Right kidney (tissue), 1 donor: ENCODE results near the gene MOB3A.

ENCODE experiments used
- DNase-seq: peaks from one replicate; pipeline ENCODE4 v3.0.0-alpha.2; 2016

The MOB3A gene

DNA sequence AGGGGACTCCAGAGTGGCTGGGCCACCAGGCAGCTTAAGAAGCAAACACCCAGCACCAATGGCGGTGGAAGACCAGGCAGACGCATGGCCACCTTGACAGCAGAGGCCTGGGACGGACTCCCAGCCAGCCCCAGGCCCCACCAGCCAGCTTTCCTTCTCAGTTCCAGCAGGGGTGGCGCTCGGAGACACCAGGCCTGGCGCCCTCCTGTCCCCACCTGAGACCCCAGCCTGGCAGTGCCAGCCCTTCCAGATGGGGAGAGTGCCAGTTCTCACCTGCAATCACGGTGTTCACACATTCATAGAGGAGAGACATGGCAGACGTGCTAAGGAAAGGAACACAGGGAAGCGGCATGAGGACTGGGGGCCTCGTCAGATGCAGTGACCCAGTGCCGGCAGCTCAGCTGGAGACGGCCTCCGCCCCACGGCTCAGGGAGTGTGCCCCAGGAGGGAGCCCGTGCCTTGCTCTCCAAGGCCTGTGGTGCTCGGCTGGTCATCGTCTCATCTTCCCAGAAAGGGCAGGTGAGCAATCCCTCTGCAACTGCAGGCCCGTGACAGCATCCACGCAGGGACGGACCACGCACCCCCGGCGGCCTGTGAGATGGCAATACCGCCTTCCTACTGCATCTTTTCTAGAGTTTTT, 30.9 kb upstream of the MOB3A start:
- DNase-seq = no peak

DNA sequence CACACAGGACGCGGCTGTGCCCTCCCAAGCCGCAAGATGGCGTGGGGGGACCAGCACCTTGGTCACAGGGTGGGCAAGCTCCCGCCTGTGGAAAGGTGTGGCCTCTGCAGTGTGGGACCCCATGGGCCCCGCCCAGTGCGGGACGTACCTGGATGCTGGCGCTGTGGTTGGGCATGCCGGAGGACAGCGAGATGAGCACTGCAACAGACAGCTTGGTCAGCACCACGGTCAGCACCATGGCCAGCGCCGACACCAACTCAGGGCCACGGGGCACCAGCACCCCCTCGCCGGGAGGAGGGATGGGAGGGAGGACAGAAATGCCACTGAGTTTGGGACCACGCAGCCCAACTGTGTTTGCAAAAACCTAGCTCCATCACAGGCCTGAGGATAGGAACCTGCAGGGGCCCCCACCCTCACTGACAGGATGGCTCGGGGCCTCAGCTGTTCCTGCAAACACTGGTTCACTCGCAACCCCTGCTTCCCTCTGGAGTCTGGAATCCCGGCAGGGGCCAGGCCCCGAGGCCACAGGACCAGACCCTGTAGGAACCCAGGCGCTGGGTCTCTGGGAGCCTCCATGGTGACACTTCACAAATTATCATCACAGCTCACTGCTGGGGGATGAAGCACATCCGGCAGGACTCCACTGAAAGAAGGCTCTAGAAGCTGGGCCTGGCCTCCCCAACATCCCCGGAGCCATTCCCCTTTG, 27.7 kb upstream of the MOB3A start:
- no peak for DNase-seq

DNA sequence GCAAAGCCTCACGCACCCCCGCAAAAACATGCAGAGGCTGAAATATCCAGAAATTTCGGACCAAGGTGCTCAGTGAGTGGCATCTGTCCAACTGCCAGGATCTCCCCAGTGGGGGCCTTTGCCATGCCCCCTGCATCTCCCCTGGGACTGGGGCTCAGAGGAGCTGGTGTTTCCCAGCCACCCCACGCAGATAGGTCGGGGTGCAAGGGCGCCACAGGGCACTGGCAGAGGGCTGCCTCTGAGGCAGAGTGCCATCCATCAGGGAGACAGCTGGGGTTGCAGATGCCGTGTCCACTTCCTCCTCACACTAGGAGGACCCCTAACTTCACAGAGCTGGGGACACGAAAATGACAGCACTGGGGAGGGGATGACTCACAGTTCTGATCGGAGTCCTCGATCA, 26.9 kb upstream of the MOB3A start:
- no peak for DNase-seq

DNA sequence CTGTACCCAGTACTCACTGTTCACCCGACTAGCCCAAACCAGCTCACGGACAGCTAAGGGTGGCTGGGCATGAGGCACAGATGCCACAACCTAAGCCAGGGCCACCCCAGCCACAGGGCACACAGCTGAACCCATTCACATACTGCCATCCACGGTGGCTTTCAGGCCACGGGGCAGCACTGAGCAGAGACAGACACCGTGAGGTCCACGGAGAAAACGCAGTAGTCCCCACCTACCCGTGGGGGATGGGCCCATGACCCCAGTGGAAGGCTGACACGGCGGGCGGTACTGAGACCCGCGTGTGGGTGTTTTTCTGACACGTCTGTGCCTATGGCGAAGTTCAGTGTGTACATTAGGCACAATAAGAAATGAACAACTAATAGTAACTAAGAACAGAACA, 26.1 kb upstream of the MOB3A start:
- DNase-seq = no peak

DNA sequence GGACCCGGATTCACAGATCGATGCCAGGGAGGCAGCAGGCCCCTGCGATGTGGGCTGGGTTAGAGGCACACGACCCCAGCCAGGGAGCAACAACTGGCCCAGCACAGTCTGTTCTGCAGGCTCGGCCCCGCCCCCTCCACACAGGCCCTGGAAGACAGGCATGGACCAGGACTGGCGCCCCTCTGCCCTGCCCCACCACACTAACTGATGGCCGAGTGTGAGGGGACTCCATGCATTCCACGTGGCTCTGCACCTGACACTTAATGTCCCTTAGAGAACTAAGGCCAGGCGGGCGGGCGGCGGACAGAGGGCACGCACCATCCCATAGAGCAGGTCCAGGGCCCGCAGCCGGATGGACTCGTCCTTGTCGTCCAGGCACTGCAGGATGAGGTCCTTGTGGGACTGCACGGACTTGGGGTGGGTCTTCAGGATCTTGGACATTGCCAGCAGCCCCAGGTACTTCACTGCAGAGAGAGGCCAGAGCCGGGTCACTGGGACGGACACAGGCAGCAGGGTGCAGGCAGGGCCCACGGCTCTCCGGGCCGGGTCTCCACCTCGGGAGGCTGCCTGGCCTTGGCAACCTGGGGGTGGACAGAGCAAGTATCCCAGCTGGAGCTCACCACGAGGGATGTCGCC, 25.4 kb upstream of the MOB3A start:
- DNase-seq = no peak

DNA sequence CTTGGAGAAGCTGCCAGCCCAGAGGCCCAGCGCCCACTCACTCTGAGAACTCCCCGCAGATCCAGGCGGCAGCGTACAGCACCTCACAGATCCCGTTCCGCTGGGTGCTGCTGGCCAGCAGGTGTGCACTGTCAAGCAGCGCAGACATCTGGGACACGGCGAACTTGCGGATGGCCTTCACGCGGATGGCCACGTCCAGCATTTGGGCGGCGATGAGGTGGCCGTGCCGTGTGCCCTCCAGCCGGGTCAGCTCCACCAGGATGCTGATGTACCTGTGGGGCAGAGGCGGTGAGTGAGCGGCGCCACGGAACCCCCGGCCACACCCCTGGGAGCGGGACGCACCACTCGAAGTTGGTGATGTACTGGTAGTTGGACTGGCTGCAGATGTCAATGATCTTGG, 24.7 kb upstream of the MOB3A start:
- no peak for DNase-seq

DNA sequence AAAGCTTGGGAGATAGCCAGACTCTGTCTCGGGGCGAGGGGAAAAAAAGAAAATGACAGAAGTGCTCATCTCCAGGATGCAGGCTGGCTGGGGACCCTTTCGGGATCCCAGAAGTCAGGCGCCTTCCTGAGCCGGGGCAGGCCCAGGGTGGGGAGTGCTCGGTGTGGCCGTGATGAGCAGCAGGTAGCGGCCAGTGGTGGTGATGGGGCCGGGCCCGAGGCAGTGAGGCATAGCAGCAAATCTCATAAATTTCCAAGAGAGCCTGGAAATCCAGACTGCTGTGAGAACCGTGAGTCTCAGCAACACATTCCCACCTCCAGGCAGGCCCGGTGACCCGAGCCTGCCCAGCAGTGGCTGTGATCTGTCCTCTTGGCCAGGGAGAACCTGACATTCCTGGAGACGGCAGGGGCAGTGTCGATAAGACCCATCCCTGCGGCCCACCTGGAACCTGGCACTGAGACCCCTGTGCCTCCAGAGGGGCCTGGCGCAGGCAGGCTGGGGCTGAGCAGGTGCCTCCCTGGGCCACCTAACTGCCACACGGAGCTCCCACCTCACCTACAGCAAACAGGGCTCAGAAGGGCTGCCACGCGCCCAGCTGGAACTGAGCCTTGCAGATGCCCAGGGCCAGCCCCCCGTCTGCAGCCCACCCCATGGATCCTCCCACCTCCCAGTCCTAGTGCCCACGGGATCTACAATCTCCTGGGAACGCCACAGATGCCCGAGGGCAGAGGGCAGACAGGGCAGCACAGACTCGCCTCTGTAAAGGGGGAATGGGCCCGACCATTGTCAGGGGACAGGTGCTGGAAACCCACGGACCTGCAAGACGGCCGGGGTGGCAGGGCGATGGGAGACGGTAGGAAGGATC, 24.0 kb upstream of the MOB3A start:
- no peak for DNase-seq

DNA sequence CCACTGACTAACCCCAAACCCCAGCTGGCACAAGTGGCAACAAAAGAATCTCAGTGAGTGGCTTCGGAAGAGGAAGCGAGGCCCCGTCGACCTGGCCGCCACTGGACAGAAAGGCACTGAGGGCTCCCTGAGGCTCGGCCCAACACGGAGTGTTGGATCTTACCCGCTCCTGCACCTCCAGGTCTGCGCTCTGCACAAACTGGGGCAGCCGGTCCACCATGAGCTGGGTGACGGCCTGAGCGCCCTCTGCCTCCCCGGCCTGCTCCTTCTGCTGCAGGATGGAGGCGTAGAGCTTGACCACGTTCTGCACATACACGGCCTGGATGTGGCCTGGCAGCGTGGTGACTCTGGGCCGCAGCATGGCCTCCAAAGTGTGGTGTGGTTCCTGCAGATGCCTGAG, 22.3 kb upstream of the MOB3A start:
- DNase-seq = no peak

DNA sequence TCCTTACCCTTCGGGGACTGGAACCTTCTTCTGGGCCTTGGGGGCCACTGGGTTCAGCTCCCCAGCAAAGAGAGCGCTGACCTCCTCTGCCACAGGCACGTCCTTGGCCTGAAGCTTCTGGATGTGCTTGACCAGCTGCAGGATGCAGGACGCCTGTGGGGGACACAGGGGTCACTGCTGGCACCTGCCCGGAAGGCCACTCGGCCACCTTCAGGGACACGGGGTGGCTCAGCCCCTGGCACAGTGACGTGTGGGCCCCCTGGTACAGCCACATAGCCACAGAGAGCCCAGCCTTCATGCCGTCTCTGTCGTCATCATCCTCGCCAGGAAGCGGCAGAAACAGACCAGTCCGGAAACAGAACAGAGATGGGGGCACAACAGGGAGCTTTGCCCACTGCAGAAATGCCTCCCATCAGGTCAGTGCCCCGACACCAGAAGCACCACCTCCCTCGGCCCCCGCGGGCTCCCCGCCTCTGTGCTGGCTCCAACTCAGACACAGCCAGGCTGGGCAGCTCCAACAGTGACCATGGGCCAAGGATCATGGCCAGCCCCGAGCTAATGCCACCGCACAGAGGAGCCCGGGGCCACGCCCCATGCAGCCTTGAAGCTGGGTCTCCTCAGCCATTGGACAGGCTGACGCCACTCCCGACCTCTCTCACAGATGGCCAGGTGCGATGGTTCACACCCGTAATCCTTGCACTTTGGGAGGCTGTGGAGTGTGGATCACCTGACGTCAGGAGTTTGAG, 21.3 kb upstream of the MOB3A start:
- no peak for DNase-seq

DNA sequence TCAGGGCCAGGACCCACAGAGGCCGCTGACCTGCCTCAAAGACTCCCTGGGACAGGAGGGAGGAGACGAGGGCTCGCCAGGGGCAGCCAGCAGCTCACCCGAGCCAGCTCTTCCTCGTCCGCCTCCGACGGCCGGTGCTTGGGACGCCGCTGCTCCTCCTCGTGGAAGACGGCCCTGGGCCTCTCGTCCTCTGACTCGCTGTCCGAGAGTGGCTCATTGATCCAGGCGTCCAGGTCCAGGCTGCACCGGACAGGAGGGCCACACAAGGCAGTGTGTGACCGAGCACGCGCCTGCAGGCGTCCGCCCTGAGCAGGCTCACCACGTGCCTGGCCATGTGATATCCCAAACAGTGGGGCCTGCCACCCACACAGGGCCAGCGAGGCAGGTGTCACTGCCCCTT, 20.4 kb upstream of the MOB3A start:
- DNase-seq = no peak

DNA sequence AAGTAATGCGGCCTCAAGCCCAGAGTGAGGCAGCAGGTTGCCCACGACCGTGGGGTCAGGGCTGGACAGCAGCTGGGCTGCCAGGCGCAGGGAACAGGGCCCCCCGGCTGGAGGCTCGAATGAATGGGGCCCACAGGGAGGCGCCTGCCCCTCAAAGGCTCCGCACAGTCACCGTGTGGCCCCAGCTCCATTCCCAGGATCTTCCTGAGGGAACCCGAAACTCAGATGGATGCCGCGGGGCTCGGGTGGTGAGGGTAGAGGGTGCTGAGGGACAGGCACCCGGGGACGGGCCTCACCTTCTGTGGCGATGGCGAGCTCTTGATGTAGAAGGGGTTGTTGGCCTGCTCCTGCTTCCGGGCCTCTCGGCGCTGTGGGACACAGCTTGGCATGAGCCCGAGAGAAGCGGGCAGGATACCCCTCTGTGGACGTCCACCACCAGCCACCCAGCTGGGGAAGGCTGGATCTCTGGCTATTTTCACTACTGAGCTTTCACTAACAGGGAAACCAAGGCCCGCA, 19.8 kb upstream of the MOB3A start:
- DNase-seq = no peak

DNA sequence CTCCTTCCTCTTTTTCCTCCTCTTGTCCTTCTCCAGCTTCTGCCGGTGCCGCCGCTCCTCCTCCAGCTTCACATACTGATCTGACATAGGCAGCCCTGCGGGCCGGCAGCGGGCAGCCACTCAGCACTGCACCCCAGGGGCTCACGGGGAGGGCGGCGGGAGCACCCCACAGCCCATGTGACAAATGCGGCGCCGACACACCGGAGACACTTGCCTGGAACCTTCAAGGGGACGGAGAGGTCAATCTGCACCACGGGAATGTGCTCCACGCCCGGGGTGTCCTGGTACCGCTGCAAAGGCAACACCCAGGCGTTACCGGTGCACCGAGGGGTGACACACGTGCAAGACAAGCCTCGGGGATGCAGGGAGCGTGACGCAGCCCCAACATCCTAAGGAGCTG, 19.2 kb upstream of the MOB3A start:
- DNase-seq = no peak

DNA sequence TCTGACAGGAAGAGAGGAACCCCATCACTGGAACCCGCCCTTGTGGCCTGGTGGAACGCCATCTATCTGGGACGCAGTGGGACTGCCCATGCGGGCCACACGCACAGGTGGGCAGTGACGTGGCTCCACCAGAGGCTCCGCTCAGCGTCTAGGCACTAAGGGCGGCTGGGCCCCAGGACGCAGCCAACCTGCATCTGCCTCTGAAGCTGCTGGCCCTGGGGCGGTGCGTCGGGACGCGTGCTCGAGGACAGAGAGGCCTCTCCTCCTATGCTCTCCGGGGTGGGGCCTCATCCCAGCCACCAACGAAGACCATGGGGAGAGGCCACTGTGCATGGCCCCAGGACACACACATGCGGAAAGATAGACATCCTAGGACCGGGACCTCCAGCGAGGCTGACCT, 18.7 kb upstream of the MOB3A start:
- DNase-seq = no peak

DNA sequence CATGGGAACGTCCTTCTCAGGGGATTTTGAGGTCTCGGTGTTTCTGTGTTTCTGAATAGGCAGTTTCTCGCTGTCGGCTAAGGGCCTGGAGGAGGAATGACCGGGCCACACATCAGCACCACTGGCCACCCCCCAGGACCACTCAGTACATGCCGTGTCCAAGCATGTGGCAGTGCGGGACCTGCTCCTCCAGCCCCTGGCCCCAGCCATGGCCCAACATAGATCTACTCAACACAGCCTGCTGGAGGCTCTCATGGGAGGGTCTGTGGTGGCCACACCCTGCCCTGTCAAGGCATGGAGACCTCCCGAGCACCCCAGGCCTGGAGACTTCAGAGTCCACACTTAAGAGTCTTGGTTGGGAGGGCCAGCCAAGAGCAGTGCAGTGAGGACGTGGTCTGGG, 18.1 kb upstream of the MOB3A start:
- no peak for DNase-seq

DNA sequence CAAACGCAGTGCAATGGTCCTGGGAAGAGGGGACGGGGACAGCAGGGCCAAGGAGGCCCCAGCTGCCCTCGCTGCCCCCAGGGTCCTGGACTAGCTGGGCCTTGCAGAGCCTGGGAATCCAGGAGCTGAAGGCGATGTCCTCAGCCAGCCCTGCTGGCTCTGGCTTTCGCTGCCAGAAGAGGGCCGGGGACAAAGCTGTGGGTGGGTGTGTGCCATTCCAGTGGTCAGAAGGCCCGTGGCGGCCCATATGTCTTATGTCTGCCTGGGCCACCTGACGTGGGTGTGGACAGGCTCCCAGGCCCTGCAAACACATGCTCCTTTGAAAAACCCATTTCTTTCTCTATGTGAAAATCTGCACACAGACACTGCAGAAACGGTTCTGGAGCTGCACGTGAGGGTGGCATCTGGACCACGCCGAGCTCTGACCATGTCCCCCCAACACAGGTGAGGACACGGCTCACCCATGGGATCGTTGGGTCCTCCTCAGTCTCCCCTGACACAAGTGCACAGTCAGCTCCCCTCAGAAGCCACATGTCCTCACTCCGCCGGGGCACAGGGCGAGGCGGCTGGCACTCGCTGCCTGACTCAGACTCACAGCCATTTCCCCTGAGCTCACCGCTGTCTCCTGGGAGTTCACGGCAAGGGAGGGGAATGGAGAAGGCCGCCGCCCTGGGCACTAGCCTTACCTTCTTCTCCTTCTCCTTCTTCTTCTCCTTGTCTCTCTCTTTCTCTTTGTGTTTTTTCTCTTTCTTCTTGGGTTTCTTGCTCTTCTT, 17.5 kb upstream of the MOB3A start:
- DNase-seq = no peak

DNA sequence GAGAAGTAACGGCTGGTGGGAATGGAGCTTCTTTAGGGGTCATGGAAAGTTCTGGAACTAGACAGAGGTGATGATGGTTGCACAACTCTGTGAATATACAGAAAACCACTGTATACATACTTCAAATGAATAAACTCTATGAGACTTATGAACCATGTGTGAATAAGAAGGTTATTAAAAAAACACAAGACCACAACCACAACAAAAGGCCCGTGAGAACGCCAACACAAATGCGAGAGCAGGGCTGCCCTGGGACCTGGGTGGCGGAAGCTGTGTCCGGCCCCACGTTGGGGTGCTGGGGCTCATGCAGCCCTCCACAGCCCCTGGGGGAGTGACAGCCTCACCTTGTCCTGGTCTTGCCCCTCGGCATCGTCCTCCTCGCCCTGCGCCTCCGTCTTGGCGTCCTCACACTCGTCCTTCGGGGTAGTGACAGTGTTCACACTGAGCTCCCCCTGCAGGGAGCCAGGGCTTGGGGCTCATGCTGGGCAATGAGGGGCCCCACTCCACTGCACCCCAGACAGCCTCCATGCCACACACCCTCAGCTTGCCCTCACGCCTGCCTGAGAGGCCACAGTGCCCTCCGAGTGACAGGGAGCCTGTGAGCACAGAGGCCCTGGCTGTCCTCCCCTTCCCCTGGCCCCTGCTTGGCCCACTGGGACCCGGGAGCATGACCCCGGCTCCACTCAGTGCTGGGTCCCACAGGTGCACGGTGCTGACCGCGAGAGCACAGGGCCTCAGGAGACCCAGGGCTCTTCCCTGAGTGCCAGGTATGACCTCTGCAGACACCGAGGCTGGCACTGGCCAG, 16.6 kb upstream of the MOB3A start:
- DNase-seq = no peak

DNA sequence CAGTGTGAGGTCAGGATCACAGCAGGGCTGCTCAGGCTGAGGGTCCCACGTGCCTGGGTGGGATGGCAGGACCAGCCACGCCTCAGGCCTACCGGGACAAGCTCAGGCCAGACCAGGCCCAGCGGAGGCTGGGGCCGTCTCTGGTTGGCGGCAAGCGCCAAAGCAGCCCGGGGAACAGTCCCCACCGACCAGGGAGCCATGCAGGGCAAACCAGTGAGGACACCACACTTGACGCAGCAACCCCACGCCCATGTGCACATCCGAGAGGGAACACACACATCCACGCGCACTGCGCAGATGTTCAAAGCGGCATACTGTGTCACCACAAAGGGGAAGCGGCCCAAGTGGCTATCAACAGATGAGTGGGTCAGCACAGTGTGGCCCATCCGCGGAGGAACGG, 15.8 kb upstream of the MOB3A start:
- no peak for DNase-seq

DNA sequence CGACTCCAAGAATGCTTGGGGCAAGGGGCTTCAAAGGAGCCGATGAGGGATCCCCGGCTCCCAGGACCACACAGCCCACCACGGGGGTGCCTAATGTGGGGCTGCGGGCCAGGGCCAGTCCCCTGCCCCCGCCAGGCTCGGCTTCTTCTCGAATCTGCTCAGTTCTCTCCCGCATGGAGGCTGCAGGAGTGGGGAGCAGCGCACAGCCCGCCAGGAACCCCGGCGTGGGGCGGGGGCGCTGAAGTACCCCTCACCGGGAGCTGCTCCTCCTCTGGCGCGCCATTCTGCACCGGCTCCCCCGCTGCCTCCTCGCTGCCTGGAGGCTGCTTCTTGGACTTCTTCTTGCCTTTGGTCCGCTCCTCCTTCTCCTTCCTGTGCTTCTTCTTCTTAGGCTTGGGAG, 15.3 kb upstream of the MOB3A start:
- no peak for DNase-seq

DNA sequence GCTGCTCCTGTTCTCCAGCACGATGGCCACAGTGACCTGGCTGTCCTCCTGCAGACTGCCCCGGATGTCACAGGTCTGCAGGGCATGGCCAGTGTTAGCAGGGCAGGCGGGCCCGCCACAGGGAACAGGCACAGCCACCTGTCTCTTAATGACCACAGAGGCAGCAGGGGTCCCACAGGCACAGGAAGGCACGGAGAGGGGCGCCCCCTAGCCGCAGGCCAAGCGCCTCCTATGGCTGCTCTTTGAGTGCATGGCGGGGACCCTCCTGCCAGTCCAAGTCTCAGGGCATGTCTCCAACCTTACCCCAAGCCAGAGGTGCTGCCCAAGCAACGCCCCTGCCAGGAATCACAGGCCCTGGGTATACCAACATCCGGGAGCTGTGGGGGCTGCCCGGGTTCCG, 14.7 kb upstream of the MOB3A start:
- DNase-seq = no peak
